GM12878 (cell line): ENCODE measurements around the gene AKR1B15.

Experiments
- CEBPB ChIP-seq, 2 experiments: fragments of 150-350 bp in 1 of 2; IDR thresholded peaks; 2 replicates each; pipeline ENCODE4 v1.6.1; 2012 to 2014; ENCODE audit warnings: low read depth in 2 of 2, low read length in 2 of 2, borderline replicate concordance in 1 of 2, inconsistent platforms in 1 of 2
- EZH2 ChIP-seq: IDR thresholded peaks from 2 replicates; pipeline ENCODE4 v1.6.1; 2012; ENCODE audit warnings: low read depth, mild to moderate bottlenecking, control low read depth, inconsistent platforms, low read length, borderline replicate concordance; ENCODE audit not compliant: control insufficient read depth
- GABPA ChIP-seq: IDR thresholded peaks from 2 replicates; pipeline ENCODE4 v1.6.1; 2014; ENCODE audit warnings: antibody characterized with exemption, low read depth, mild to moderate bottlenecking, inconsistent platforms
- MYB ChIP-seq: fragments of 150-350 bp; IDR thresholded peaks from 2 replicates; pipeline ENCODE4 v1.6.1; 2014; ENCODE audit warnings: mild to moderate bottlenecking, low read depth, low read length, borderline replicate concordance
- POLR2A ChIP-seq: IDR thresholded peaks from 2 replicates; pipeline ENCODE4 v1.6.1; 2011; ENCODE audit warnings: low read depth, mild to moderate bottlenecking, low read length
- POLR2AphosphoS5 ChIP-seq: IDR thresholded peaks from 2 replicates; pipeline ENCODE4 v1.6.1; 2011; ENCODE audit warnings: mild to moderate bottlenecking, low read length, inconsistent platforms
- POU2F2 ChIP-seq: IDR thresholded peaks from 3 replicates; pipeline ENCODE4 v1.6.1; 2011; ENCODE audit warnings: low read depth, mild to moderate bottlenecking, low read length, borderline replicate concordance
- TBL1XR1 ChIP-seq: IDR thresholded peaks from 2 replicates; pipeline ENCODE4 v1.6.1; 2012; ENCODE audit warnings: low read depth, low read length, improper control_type of control experiment
- ZNF24 ChIP-seq: fragments of 450-650 bp; IDR thresholded peaks from 2 replicates; pipeline ENCODE4 v1.6.1; 2017; ENCODE audit warnings: antibody characterized with exemption, mild to moderate bottlenecking
- TF ChIP-seq, protein P1 (sequence below): fragments of 450-650 bp; IDR thresholded peaks from 2 replicates; pipeline ENCODE4 v1.6.1; 2017; ENCODE audit warnings: mild to moderate bottlenecking

DNA sequence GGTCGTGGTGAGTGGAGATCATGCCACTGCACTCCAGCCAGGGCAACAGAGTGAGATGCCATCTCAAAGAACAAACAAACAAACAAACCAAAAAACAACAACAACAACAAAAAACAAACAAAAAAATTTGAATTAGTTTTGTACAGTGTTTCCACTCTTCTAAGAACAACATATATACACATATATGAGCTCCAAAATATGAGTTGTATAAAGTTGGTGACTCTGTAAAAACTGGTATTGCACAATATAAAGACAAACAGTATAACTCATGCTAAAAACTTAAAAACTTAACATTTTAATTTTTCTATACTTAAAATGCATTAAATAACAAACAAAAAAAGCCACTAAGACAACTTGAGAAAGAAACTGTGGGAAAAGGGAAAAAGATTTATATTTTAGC lies 46.0 kb downstream of the AKR1B15 start:
- TF ChIP-seq MYB (no peak), POLR2AphosphoS5 (no peak), ZNF24 (no peak), CEBPB (IDR thresholded peaks at IDR 0.05; ENCODE audit: borderline replicate concordance in 1 of 2, low read depth in 2 of 2, low read length in 2 of 2) (no peak), GABPA (no peak), TBL1XR1 (no peak), POU2F2 (no peak), POLR2A (no peak), EZH2 (no peak)
- TF ChIP-seq, protein P1, sequence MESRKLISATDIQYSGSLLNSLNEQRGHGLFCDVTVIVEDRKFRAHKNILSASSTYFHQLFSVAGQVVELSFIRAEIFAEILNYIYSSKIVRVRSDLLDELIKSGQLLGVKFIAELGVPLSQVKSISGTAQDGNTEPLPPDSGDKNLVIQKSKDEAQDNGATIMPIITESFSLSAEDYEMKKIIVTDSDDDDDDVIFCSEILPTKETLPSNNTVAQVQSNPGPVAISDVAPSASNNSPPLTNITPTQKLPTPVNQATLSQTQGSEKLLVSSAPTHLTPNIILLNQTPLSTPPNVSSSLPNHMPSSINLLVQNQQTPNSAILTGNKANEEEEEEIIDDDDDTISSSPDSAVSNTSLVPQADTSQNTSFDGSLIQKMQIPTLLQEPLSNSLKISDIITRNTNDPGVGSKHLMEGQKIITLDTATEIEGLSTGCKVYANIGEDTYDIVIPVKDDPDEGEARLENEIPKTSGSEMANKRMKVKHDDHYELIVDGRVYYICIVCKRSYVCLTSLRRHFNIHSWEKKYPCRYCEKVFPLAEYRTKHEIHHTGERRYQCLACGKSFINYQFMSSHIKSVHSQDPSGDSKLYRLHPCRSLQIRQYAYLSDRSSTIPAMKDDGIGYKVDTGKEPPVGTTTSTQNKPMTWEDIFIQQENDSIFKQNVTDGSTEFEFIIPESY: no peak
